ENCODE measurements around the gene TTLL11. TPM values are rescaled to one million over a fixed set of nuclear protein-coding genes. Genes with fewer than 3 reads are reported as not detected.
A peak's percentile ranks its signal among the peaks of the same experiment; 100 is the strongest.

TTLL11 gene
- total RNA-seq, 1 experiment from 2014 or later = 8.8 TPM

DNA sequence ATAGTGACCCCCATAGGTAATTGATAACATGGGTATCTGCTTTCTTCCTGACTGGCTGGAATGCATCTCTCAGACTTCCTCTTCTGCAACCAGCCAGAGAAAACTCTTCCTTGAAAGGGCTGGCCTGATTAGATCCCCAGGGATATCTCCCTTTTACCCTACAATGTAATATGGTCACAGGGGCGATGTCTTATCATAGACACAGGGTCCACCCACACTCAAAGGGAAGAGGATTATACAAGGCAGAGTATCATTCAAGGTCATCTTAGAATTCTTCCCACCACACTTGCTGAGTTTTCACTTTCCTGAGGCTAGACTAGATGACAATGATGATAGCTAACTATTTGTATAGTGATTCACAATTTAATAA is 33.2 kb downstream of the TTLL11 start:
- no peak overlapping the region for H3K4me3 ChIP-seq
- H3K36me3 ChIP-seq = no peaks in the 10 kb centered on the region
- H3K9me3 ChIP-seq (replicated peaks) = no peaks in the 10 kb centered on the region
- peak in 1 of 2 experiments; percentile 43 for DNase-seq
- H3K27ac ChIP-seq = 0 out of 2 replicates have a peak overlapping the region, but pooled peaks have one; percentile 12
- peaks cover 15% of the 10 kb centered on the region for H3K4me1 ChIP-seq
- no peaks in the 10 kb centered on the region for H3K27me3 ChIP-seq

DNA sequence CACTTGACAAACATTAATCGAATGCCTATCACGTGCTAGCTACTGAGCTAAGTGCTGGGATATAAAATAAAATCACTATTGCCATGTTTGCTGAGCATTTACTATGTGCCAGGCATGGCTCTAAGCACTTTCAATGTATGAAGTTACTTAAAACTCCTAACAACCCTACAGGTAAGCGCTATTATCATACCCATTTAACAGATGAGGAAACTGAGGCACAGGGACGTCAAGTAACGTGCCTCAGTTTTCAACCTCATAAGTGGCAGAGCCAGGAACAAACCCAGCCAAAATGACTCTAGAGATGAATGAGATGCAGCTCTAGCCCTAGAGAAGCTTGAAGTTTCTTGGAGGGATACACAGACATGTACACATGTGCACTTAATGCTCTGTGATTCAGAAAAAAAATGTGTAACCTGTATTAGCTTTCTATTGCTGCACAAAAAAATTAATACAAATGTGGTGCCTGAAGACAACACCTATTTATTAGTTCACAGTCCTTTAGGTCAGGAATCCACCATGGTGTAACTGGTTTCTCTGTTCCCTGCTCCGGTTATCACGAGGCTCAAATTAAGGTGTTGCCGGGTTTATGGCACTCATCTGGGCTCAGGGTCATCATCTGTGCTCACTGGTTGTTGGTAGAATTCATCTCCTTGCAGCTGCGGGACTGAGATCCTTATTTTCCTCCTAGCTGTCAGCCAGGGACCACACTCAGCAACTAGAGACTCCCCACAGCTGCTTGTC is 33.7 kb downstream of the TTLL11 start:
- no peaks in the 10 kb centered on the region for H3K27me3 ChIP-seq
- H3K4me3 ChIP-seq = no peak overlapping the region
- peaks cover 15% of the 10 kb centered on the region for H3K4me1 ChIP-seq
- H3K9me3 ChIP-seq (replicated peaks) = no peaks in the 10 kb centered on the region
- no peak for DNase-seq
- H3K36me3 ChIP-seq = no peaks in the 10 kb centered on the region
- no peak overlapping the region for H3K27ac ChIP-seq

DNA sequence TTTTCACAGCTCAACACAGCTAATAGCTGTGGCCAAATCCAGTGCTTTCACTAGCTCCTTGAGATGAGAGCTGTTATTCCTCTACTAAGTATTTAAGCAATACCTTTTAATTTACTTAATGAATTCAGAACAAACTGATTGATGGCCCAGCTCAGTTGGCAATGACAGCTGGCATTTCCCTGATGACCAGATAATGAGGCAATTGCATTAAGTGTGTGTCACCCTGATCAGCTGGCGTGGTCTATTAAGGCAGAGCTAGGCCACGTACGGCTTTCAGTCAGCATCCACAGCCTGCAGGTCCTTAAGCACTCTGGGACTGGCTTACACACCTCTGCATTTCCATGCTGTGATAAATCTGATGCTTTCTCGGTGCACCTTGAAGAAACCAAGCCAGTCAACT is 34.4 kb downstream of the TTLL11 start:
- peak in 1 of 2 experiments; percentile 46 for DNase-seq
- H3K27ac ChIP-seq = peak overlapping the region; percentile 17; the same call in 1 of the 2 replicates

DNA sequence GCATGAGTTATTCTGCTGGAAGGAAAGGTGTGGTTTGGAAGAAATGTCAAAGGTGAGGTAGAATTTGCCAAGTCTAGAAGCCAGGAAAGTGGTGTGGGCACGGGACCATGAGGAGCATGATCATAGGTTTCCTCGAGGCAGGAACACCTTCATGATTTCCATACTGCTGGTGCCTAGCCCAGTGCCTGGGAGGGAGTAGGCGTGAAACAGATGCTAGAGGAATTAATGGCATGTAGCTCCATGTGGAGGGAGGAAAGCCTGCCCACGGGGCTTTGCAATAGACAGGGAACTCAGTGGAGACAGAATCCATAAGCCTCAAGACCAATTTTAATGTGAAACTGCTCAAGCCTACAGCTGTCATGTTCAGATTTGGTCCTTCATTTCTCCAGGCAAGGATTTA is 35.1 kb downstream of the TTLL11 start:
- H3K9me3 ChIP-seq (replicated peaks) = no peaks in the 10 kb centered on the region
- H3K27ac ChIP-seq = no peak overlapping the region
- peaks cover 15% of the 10 kb centered on the region for H3K4me1 ChIP-seq
- H3K4me3 ChIP-seq = no peak overlapping the region
- peak in 1 of 2 experiments; percentile 42 for DNase-seq
- H3K36me3 ChIP-seq = no peaks in the 10 kb centered on the region
- H3K27me3 ChIP-seq = no peaks in the 10 kb centered on the region

More for the DNA sequence above, 34.4 kb downstream of the TTLL11 start:
- Histone ChIP-seq H3K9me3 (replicated peaks) (no peaks in the 10 kb centered on the region), H3K4me3 (no peak overlapping the region), H3K27me3 (no peaks in the 10 kb centered on the region), H3K4me1 (peaks cover 15% of the 10 kb centered on the region), H3K36me3 (no peaks in the 10 kb centered on the region)

DNA sequence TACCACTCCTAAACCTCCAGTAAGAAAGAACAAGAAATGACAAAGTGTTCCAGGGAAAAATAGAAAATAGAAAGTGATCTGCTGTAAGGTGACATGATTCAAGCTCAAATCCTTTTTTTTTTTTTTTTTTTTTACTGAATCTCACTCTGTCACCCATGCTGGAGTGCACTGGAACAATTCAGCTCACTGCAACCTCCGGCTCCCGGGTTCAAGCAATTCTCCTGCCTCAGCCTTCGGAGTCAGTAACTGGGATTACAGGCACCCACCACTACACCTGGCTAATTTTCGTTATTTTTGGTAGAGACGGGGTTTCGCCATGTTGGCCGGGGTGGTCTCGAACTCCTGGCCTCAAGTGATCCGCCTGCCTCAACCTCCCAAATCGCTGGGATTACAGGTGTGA is 35.9 kb downstream of the TTLL11 start:
- H3K9me3 ChIP-seq (replicated peaks) = no peaks in the 10 kb centered on the region
- H3K4me3 ChIP-seq = no peak overlapping the region
- no peaks in the 10 kb centered on the region for H3K36me3 ChIP-seq
- DNase-seq = no peak
- H3K4me1 ChIP-seq = peaks cover 15% of the 10 kb centered on the region
- H3K27ac ChIP-seq = no peak overlapping the region
- no peaks in the 10 kb centered on the region for H3K27me3 ChIP-seq

DNA sequence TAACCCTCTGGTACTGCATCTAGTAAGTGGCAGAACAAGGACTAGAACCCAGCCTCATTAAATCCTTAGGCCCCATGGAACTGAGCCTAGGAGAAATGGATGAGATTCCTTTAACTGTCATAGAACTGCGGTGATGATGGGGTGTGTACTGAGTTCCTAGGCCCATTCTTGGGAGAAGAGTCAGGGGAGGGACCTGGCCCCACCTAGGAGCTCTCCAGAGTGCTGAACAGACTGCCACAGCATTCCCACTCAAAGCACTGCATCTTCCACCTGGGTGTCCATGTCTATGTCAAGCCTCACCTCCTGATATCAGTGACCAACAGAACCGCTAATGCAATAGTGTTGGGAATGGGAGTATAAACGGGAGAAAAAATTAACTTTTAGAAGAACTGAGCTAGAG is 36.6 kb downstream of the TTLL11 start:
- no peaks in the 10 kb centered on the region for H3K36me3 ChIP-seq
- H3K27ac ChIP-seq = no peak overlapping the region
- H3K27me3 ChIP-seq = no peaks in the 10 kb centered on the region
- H3K4me1 ChIP-seq = peaks cover 15% of the 10 kb centered on the region
- no peaks in the 10 kb centered on the region for H3K9me3 ChIP-seq (replicated peaks)
- H3K4me3 ChIP-seq = no peak overlapping the region
- peak; percentile 46 to 73 for DNase-seq

DNA sequence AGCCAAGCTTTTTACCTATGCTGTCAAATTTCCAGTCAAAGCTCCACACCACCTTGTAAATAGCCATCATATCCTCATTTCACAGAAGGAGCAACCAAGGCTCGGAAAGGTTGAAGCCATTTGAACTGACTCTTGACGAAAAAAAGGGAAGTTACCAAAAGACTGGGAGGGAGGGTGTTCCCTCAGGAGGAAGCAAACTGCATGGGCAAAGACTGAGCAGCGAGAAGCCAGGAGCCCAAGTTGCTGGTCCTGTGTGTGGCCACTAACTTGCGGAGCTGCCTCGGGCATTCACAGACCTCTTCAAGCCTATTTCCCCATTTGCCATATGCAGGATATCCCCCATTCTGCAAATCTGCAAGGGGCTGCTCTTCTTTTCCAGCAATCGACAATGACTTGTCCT is 37.4 kb downstream of the TTLL11 start:
- Histone ChIP-seq H3K4me1 (peaks cover 15% of the 10 kb centered on the region), H3K9me3 (replicated peaks) (no peaks in the 10 kb centered on the region), H3K27ac (no peak overlapping the region), H3K4me3 (no peak overlapping the region), H3K36me3 (no peaks in the 10 kb centered on the region), H3K27me3 (no peaks in the 10 kb centered on the region)
- no peak for DNase-seq

DNA sequence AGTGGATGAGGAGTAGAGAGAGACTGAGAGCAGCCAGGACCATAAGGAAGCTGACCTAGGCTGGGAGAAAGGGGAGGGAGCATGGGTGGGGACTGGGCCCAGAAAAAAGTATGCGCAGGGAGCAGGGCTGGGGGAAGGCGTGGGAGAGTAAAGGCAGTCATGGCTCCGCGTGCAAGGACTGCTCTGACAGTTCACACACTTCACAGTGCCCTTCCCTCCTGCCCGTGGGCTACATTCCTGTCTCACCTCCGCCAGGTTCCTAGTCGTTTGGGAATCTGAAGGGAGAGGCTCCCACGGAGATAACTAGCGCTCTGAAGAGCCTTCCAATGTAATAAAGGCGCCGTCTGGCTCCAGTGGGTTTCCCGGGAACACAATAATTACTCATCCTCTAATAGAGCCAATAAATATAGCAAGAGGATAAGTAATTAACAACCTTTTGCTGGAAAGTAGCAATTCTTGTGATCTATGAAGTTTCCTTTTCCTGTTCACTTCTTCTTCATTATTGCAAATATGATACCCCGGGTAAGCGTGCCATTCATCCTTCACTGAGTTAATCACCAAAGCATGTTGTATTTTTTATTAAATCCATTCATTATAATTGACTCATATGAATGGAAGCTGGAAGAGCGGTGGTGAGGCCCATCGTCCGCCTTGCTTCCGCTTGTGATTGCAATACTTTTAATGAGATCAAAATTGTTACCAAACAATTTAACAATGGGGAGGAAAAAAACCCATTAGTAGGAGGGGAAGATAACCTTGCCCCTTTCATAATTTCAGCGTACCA is 39.3 kb downstream of the TTLL11 start:
- H3K27ac ChIP-seq = no peak overlapping the region

DNA sequence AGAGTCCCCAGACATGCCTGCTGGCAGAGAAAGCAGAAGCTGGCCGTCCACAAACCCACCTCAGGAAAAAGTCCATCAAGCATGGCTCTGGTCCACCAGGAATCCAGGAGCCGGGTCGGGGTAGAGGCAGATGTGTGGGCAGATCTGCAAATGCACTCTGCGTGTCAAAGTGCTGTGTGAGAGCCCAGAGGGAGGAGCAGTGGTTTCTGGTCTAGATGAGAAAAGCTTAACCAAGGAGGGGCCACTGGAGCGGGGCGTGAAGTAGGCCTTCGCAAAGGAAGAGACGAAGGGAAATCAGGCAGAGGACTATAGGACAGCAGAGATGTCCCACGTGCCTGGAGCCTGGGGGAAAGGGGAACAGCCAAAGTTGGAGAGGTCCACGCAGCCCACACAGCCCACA is 40.0 kb downstream of the TTLL11 start:
- no peaks in the 10 kb centered on the region for H3K9me3 ChIP-seq (replicated peaks)
- no peak for DNase-seq
- H3K4me1 ChIP-seq = no peaks in the 10 kb centered on the region
- H3K4me3 ChIP-seq = no peak overlapping the region
- no peaks in the 10 kb centered on the region for H3K27me3 ChIP-seq
- no peak overlapping the region for H3K27ac ChIP-seq
- no peaks in the 10 kb centered on the region for H3K36me3 ChIP-seq

More for the DNA sequence above, 39.3 kb downstream of the TTLL11 start:
- Histone ChIP-seq H3K27me3 (no peaks in the 10 kb centered on the region), H3K4me1 (peaks cover 2% of the 10 kb centered on the region; the same call in 1 of the 2 replicates), H3K9me3 (replicated peaks) (no peaks in the 10 kb centered on the region), H3K36me3 (no peaks in the 10 kb centered on the region), H3K4me3 (no peak overlapping the region)
- DNase-seq = no peak

DNA sequence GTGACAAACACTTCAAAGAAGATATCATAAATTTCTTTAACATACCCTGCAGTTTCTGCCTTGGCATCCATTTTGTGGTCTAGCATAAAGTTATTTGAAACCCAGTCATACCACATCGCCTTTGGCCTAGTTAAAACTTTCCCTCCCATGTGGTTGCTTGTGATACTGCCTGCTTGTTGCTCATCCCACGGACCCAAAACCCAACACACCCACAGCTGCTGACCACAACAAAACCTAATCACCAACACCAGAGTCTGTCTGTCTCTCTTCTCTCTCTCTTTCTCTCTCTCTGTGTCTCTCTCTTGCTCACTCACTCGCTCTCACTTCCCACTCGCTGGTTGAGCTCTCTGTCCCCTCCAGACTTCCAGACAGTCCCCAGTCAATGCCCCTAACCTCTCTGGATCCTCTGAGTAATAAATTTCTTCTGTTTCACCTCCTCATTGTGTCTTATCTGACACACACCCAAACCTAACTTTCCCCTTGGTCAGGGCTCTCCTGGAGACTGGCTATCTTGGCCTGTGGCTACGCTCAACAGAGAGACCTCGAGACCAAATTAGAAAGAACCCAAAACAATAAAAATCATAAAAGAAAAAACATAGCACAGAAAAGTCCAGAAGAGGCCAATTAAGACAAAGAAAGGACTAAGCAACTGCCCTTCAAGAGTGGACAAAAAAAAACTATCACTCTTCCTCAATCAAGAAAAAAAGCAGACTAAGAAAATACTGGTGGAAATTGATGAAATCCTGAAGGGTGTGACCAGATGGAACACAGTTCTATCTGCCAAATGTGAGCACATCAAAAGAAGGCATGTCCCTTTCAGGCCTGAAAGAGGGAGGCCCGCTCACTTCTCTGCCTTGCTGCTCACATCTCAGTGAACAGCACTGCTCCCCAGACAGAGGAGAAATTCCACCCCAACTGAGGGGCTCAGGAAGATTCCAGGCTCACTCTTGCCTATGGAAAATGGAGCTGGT is 41.5 kb downstream of the TTLL11 start:
- no peaks in the 10 kb centered on the region for H3K27me3 ChIP-seq
- H3K4me3 ChIP-seq = no peak overlapping the region
- H3K9me3 ChIP-seq (replicated peaks) = no peaks in the 10 kb centered on the region
- no peaks in the 10 kb centered on the region for H3K4me1 ChIP-seq
- H3K36me3 ChIP-seq = no peaks in the 10 kb centered on the region
- DNase-seq = peak in 1 of 2 experiments; percentile 14
- H3K27ac ChIP-seq = no peak overlapping the region

DNA sequence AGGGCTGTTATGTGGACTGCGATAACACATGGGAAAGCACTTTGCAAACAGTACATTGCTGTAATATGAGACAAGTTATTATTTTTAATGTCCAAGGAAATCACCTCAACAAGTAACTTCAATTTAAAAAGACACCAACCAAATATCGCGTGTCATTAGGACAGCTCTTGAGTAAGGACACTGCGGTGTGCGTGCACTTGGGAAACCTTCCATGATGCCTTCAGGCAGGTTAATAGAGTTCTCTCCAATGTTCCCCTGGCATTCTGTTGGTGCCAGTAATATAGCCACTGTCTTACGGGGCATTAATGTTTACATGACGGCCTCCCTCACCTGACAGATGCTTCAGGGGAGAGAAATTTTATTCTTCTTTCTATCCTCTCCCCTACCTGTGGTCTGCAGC is 42.9 kb downstream of the TTLL11 start:
- no peak for DNase-seq
- no peaks in the 10 kb centered on the region for H3K4me1 ChIP-seq

DNA sequence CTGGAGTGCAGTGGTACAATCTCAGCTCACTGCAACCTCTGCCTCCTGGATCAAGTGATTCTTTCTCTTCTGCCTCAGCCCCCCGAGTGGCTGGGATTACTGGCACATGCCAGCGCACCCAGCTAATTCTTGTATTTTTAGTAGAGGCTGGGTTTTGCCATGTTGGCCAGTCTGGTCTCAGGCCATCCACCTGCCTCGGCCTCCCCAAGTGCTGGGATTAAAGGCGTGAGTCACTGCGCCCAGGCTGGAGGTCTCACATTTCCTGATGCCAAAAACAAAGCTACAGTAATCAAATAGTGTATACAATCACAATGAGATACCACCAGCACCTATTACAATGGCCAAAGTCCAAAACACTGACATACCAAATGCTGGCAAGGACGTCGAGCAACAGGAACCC is 51.1 kb downstream of the TTLL11 start:
- Histone ChIP-seq H3K4me3 (no peak overlapping the region), H3K9me3 (replicated peaks) (no peaks in the 10 kb centered on the region), H3K4me1 (peaks cover 39% of the 10 kb centered on the region), H3K27me3 (no peaks in the 10 kb centered on the region), H3K27ac (no peak overlapping the region), H3K36me3 (no peaks in the 10 kb centered on the region)
- DNase-seq = peak; percentile 37 to 56

More for the DNA sequence above, 42.9 kb downstream of the TTLL11 start:
- H3K4me3 ChIP-seq = no peak overlapping the region
- no peaks in the 10 kb centered on the region for H3K36me3 ChIP-seq
- H3K27me3 ChIP-seq = no peaks in the 10 kb centered on the region
- H3K27ac ChIP-seq = no peak overlapping the region
- H3K9me3 ChIP-seq (replicated peaks) = no peaks in the 10 kb centered on the region

DNA sequence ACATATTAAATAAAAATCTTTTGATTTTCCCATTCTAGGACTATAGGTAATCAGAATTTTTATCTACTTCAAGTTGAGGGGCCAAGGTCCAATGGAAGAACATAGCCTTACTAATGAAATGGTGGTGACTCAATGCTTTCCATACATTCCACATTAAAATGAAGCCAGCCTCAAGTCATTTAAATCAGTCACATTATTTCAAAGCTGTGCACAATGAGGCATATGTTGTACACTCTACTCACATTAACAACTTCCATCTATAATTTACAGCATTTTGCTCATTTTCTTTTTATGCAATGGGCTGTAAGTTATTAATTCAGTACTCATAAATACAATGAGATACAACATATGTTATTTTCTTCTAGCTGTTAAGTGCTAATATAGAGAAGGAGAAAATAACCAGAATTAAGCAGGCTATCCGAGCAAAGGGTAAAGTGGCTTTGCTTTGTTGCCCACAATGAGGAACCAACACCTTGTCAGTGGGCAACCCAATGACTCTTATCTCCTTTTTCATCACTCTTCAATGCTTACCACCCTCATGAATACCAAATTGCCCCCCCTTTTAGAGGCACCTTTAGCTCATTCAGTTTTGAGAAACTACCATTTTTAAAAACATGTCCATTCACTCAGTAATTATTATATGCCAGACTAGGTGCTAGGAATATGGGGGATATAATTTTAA is 52.4 kb downstream of the TTLL11 start:
- no peak for DNase-seq
- no peak overlapping the region for H3K4me3 ChIP-seq
- no peaks in the 10 kb centered on the region for H3K27me3 ChIP-seq
- peaks cover 39% of the 10 kb centered on the region for H3K4me1 ChIP-seq
- H3K36me3 ChIP-seq = no peaks in the 10 kb centered on the region
- H3K27ac ChIP-seq = peak overlapping the region; percentile 82
- H3K9me3 ChIP-seq (replicated peaks) = no peaks in the 10 kb centered on the region

DNA sequence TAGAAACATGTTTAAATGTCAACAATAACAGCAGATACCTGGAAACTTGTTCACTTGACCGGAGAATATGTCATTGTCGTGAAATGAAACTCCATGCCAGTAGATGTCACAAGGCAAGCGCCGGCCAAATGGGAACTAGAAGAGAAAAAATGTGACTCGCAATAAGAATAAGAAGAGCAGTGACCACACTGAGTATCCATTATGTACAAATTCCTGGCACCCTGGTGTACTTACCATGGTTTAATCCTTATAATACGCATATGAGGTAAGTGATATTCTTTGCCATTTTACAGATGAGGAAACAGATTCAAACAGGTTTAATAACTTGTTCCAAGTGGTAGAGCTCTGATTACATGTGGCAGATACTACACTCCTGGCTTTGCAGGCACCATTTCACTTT is 53.9 kb downstream of the TTLL11 start:
- peak in 1 of 2 experiments; percentile 23 for DNase-seq
- no peaks in the 10 kb centered on the region for H3K36me3 ChIP-seq
- no peak overlapping the region for H3K4me3 ChIP-seq
- no peaks in the 10 kb centered on the region for H3K27me3 ChIP-seq
- H3K4me1 ChIP-seq = peaks cover 39% of the 10 kb centered on the region
- H3K9me3 ChIP-seq (replicated peaks) = no peaks in the 10 kb centered on the region
- peak overlapping the region; percentile 82 for H3K27ac ChIP-seq

All from SJCRH30 (cell line).